Keratinocyte (primary cell): ENCODE results near the gene TRAF3.

Experiments
- EZH2 ChIP-seq: IDR thresholded peaks from one replicate; pipeline ENCODE4 v1.6.1; 2012; ENCODE audit warnings: inconsistent platforms, mild to moderate bottlenecking, low read length, moderate library complexity
- TF ChIP-seq, protein P1 (sequence below), 3 experiments: IDR thresholded peaks in 1 of 3; conservative IDR thresholded peaks in 1 of 3; optimal IDR thresholded peaks in 1 of 3; 2 replicates in 2 of 3; 3 replicates in 1 of 3; pipeline versions ENCODE3 to v1.5.1; 2011; ENCODE audit warnings: low read length in 3 of 3, mild to moderate bottlenecking in 3 of 3, moderate library complexity in 2 of 3, control low read depth in 1 of 3, inconsistent platforms in 1 of 3; ENCODE audit not compliant: insufficient read depth in 2 of 3; ENCODE audit errors: extremely low read depth in 1 of 3

DNA sequence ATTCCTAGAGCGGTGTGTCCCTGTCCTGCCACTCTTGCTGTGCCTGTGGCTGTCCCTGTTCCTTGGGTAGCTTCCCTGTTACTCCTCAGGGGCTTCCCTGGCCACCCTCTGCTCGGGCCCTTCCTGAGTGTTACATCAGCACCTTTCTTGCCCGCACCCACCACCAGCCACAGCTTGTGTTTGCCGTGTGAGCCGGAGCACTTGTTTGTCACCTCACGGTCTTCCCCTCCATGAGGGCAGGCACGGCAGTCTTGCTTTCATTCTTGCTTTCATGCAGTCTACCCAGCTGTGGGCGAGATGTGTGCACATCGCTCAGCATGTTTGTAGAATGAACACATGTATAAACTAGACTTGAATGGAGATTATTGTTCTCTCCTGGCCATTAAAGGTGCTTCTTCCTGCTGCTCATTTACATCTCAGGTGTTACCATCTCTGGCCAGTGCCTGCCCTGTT is 42.0 kb downstream of the TRAF3 start:
- TF ChIP-seq, protein P1, sequence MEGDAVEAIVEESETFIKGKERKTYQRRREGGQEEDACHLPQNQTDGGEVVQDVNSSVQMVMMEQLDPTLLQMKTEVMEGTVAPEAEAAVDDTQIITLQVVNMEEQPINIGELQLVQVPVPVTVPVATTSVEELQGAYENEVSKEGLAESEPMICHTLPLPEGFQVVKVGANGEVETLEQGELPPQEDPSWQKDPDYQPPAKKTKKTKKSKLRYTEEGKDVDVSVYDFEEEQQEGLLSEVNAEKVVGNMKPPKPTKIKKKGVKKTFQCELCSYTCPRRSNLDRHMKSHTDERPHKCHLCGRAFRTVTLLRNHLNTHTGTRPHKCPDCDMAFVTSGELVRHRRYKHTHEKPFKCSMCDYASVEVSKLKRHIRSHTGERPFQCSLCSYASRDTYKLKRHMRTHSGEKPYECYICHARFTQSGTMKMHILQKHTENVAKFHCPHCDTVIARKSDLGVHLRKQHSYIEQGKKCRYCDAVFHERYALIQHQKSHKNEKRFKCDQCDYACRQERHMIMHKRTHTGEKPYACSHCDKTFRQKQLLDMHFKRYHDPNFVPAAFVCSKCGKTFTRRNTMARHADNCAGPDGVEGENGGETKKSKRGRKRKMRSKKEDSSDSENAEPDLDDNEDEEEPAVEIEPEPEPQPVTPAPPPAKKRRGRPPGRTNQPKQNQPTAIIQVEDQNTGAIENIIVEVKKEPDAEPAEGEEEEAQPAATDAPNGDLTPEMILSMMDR (optimal IDR thresholded peaks at IDR 0.05 in 1 of 3, IDR thresholded peaks at IDR 0.05 in 1 of 3, conservative IDR thresholded peaks at IDR 0.05 in 1 of 3; ENCODE audit: extremely low read depth in 1 of 3, insufficient read depth in 2 of 3, low read length in 3 of 3): no peak
- TF ChIP-seq EZH2: no peak
